GM13976 (cell line): Measurements from ENCODE around the gene RIMS4.

Experiments
- DNase-seq: peaks from one replicate; pipeline ENCODE4 v3.0.0; 2012; ENCODE audit warnings: low spot score
- in situ Hi-C: fragments of 300-500 bp; cut with MboI; formaldehyde crosslinking; loops from one replicate; pipeline ENCODE4 v1.12.0; 2022; ENCODE audit warnings: low sequenced_read_pairs, mixed read lengths, inconsistent platforms; ENCODE audit not compliant: unreplicated experiment
- TF ChIP-seq, protein P1 (sequence below): IDR thresholded peaks from 2 replicates; pipeline ENCODE4 v1.5.1; 2012; ENCODE audit warnings: borderline replicate concordance, mild to moderate bottlenecking; ENCODE audit not compliant: insufficient read depth; ENCODE audit errors: extremely low read depth, missing control alignments, control extremely low read depth

The RIMS4 gene

DNA sequence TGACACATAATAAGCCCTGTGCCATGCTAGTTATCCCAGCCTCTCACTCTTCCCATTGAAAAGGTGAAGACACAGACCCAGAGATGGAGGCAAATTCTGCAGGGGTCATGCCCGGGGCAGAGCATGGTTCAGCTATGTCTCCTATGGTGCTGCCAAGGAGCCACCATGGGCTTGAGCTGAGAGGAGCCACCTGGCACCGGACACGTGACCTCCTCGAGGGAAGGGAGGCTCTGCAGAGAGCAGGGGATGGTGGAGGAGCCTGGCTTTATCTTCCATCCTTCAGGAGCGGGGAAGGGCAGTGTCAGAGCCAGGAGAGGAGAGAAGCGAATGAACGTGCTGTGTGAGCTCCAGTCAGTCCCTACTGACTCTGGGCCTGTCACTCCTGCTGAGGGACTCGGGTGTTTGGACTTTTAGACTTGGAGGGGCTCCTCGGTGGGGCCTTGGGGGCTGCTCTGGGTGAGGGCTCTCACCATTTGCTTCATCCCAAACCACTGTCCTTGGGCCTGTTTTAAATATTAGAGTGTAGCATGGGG, 106.3 kb downstream of the RIMS4 start:
- no peak for DNase-seq
- in situ Hi-C loops: no loop called here
- TF ChIP-seq, protein P1, sequence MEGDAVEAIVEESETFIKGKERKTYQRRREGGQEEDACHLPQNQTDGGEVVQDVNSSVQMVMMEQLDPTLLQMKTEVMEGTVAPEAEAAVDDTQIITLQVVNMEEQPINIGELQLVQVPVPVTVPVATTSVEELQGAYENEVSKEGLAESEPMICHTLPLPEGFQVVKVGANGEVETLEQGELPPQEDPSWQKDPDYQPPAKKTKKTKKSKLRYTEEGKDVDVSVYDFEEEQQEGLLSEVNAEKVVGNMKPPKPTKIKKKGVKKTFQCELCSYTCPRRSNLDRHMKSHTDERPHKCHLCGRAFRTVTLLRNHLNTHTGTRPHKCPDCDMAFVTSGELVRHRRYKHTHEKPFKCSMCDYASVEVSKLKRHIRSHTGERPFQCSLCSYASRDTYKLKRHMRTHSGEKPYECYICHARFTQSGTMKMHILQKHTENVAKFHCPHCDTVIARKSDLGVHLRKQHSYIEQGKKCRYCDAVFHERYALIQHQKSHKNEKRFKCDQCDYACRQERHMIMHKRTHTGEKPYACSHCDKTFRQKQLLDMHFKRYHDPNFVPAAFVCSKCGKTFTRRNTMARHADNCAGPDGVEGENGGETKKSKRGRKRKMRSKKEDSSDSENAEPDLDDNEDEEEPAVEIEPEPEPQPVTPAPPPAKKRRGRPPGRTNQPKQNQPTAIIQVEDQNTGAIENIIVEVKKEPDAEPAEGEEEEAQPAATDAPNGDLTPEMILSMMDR: no peak

DNA sequence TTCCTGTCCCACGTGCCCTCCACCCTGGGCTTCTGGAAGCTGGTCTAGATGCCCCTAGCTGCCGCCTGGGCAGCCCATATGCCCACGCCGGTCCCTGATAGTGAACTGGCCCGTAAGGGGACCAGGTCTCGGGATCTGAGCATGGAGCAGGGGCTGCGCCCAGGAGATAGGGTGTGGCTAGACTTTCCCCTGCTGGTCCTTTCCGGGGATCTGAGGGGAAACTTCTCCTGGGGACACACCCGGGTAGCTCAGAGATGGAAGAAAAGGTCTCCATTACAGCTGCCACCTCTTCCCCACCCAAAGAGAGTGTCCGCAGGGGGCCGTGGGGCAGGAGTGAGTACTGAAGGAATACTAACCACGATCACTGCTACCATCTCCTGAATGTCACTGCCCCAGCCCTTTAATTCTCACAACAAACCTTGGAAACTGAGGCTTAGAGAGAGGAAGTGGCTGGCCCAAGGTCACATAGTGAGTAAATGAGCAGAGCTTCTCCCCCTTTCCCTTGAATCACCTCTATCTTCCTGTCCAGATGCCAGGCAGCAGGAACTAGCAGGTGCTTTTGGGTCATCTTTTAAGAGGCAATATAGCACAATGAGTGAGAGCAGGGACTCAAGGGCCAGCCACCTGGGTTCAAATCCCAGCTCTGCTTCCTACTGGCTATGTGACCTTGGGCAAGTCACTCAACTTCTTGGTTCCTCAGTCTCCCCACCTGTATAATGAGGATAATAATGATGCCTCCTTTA, 107.0 kb downstream of the RIMS4 start:
- DNase-seq: no peak
- TF ChIP-seq, protein P1: no peak
- in situ Hi-C loops: no loop called here

DNA sequence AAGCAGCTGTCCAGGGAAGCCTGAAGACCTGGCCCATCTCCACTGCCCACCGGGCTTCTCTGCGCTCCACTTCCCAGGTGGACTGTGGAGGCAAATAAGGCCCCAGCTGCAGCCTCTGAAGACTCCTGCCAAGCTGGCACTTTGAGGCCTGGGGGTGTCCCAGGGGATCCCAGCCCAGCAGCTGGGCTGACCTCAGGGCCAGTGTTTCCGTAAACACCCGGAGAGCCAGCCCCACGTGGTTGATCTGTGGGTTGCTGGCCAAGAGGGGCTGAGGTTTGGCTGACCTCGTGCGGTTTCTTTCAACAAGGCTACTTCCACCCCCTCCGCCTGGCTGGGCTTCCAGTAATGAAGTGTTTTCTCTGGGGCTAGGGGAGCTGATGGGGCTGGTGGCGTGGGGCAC, 107.6 kb downstream of the RIMS4 start:
- TF ChIP-seq, protein P1: no peak
- in situ Hi-C loops: no loop called here
- peak; percentile 76 for DNase-seq

DNA sequence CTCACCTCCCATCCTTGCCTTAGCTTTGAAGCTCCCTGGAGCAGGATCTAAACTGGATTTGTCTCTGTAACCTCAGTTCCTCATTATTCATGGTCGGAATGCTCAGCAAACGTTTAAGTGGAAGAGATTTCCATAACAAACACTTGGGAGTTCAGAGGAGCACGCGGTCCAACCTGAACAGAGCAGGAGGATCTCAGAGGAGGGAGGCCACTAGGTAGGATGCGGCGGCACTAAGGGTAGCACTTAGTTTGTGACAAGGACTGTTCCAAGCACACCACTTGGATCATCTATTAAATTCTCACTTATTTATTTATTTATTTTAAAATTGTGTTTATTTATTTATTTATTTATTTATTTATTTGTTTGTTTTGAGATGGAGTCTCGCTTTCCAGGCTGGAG, 108.5 kb downstream of the RIMS4 start:
- in situ Hi-C loops: no loop called here
- DNase-seq: no peak

More for the DNA sequence above, 108.5 kb downstream of the RIMS4 start:
- TF ChIP-seq, protein P1: no peak
